Activated T-cell treated with anti-CD3 and anti-CD28 coated beads, Interleukin-2, amount 50 U/mL, for 24 hours (primary cell): ENCODE data around the gene STPG4.
A peak's percentile ranks its signal among the peaks of the same experiment; 100 is the strongest.
"Not testable (repeated sequence)": the region's sequence is repeated elsewhere in the genome, so short reads cannot be mapped to it uniquely, and the experiment has no call there.

Experiments used
- DNase-seq: peaks from one replicate; pipeline ENCODE4 v3.0.0-alpha.2; 2020
- H3K27ac Mint-ChIP-seq: 2 replicates; pipeline ENCODE4 v1.8.0; 2020; ENCODE audit warnings: mild to moderate bottlenecking, mixed read lengths
- H3K27me3 Mint-ChIP-seq: 2 replicates; pipeline ENCODE4 v1.8.0; 2020; ENCODE audit warnings: mixed read lengths
- H3K36me3 Mint-ChIP-seq: 2 replicates; pipeline ENCODE4 v1.8.0; 2020; ENCODE audit warnings: low read depth, mixed read lengths
- H3K4me1 Mint-ChIP-seq: 2 replicates; pipeline ENCODE4 v1.8.0; 2020; ENCODE audit warnings: low read depth, mixed read lengths
- H3K4me3 Mint-ChIP-seq: 2 replicates; pipeline ENCODE4 v1.8.0; 2020; ENCODE audit warnings: mild to moderate bottlenecking, moderate library complexity, mixed read lengths
- H3K9me3 Mint-ChIP-seq: 2 replicates; pipeline ENCODE4 v1.8.0; 2020; ENCODE audit warnings: mixed read lengths

STPG4 gene

GRCh38 chr2:47181176-47181575 is 26.1 kb upstream of the STPG4 start:
- Mint-ChIP-seq H3K4me1 (peaks cover 11% of the 10 kb centered on the region), H3K9me3 (no peaks in the 10 kb centered on the region), H3K36me3 (peaks cover 4% of the 10 kb centered on the region), H3K27ac (no peak overlapping the region), H3K4me3 (no peak overlapping the region), H3K27me3 (no peaks in the 10 kb centered on the region)
- no peak for DNase-seq

GRCh38 chr2:47180531-47180930 is 25.4 kb upstream of the STPG4 start:
- Mint-ChIP-seq H3K36me3 (peaks cover 8% of the 10 kb centered on the region), H3K4me1 (peaks cover 11% of the 10 kb centered on the region), H3K27me3 (no peaks in the 10 kb centered on the region), H3K9me3 (no peaks in the 10 kb centered on the region), H3K4me3 (no peak overlapping the region), H3K27ac (no peak overlapping the region)
- no peak for DNase-seq

GRCh38 chr2:47179388-47179787 is 24.3 kb upstream of the STPG4 start:
- Mint-ChIP-seq H3K27me3 (no peaks in the 10 kb centered on the region), H3K9me3 (no peaks in the 10 kb centered on the region), H3K4me3 (no peak overlapping the region), H3K36me3 (peaks cover 19% of the 10 kb centered on the region), H3K4me1 (peaks cover 11% of the 10 kb centered on the region), H3K27ac (no peak overlapping the region)
- DNase-seq, result no peak

- Mint-ChIP-seq H3K27ac (no peak overlapping the region), H3K36me3 (peaks cover 30% of the 10 kb centered on the region), H3K27me3 (no peaks in the 10 kb centered on the region), H3K4me1 (peaks cover 22% of the 10 kb centered on the region), H3K4me3 (no peak overlapping the region), H3K9me3 (no peaks in the 10 kb centered on the region)
- no peak for DNase-seq
Observed at GRCh38 chr2:47178341-47178740, 23.2 kb upstream of the STPG4 start.

GRCh38 chr2:47177043-47177565 is 22.0 kb upstream of the STPG4 start:
- Mint-ChIP-seq H3K4me1 (peaks cover 33% of the 10 kb centered on the region), H3K27ac (peak overlapping the region; percentile 99), H3K27me3 (no peaks in the 10 kb centered on the region), H3K4me3 (peak overlapping the region; percentile 99), H3K9me3 (no peaks in the 10 kb centered on the region), H3K36me3 (peaks cover 41% of the 10 kb centered on the region)
- DNase-seq, result no peak

GRCh38 chr2:47174733-47175361 is 19.7 kb upstream of the STPG4 start:
- peak overlapping the region; percentile 95 for H3K27ac Mint-ChIP-seq
- DNase-seq, result no peak
- H3K36me3 Mint-ChIP-seq, result peaks cover 64% of the 10 kb centered on the region
- H3K27me3 Mint-ChIP-seq, result no peaks in the 10 kb centered on the region
- peaks cover 50% of the 10 kb centered on the region for H3K4me1 Mint-ChIP-seq
- H3K9me3 Mint-ChIP-seq, result no peaks in the 10 kb centered on the region
- peak overlapping the region; percentile 95 for H3K4me3 Mint-ChIP-seq

- Mint-ChIP-seq H3K4me1 (peaks cover 54% of the 10 kb centered on the region), H3K27ac (peak overlapping the region; percentile 95)
Observed at GRCh38 chr2:47173986-47174732, 19.1 kb upstream of the STPG4 start.

GRCh38 chr2:47172922-47173695 is 18.0 kb upstream of the STPG4 start:
- Mint-ChIP-seq H3K4me1 (peaks cover 61% of the 10 kb centered on the region), H3K4me3 (peak overlapping the region; percentile 95), H3K27ac (peak overlapping the region; percentile 95), H3K9me3 (no peaks in the 10 kb centered on the region), H3K27me3 (no peaks in the 10 kb centered on the region), H3K36me3 (peaks cover 79% of the 10 kb centered on the region)
- DNase-seq, result no peak

More at GRCh38 chr2:47173986-47174732, 19.1 kb upstream of the STPG4 start:
- no peak for DNase-seq
- H3K4me3 Mint-ChIP-seq, result peak overlapping the region; percentile 95
- H3K9me3 Mint-ChIP-seq, result no peaks in the 10 kb centered on the region
- H3K27me3 Mint-ChIP-seq, result no peaks in the 10 kb centered on the region
- H3K36me3 Mint-ChIP-seq, result peaks cover 69% of the 10 kb centered on the region

GRCh38 chr2:47172156-47172921 is 17.2 kb upstream of the STPG4 start:
- Mint-ChIP-seq H3K36me3 (peaks cover 85% of the 10 kb centered on the region), H3K27ac (peak overlapping the region; percentile 95), H3K4me1 (peaks cover 60% of the 10 kb centered on the region), H3K4me3 (peak overlapping the region; percentile 95), H3K9me3 (no peaks in the 10 kb centered on the region), H3K27me3 (no peaks in the 10 kb centered on the region)
- DNase-seq, result no peak

GRCh38 chr2:47169784-47170183 is 14.7 kb upstream of the STPG4 start:
- Mint-ChIP-seq H3K9me3 (no peaks in the 10 kb centered on the region), H3K4me1 (peaks cover 73% of the 10 kb centered on the region), H3K27ac (peak overlapping the region; percentile 28), H3K27me3 (no peaks in the 10 kb centered on the region), H3K4me3 (no peak overlapping the region), H3K36me3 (peaks cover 91% of the 10 kb centered on the region)
- no peak for DNase-seq

- H3K36me3 Mint-ChIP-seq, result peaks cover 89% of the 10 kb centered on the region
- H3K27ac Mint-ChIP-seq, result peak overlapping the region; percentile 40
- H3K4me3 Mint-ChIP-seq, DNase-seq, H3K27me3 Mint-ChIP-seq, H3K9me3 Mint-ChIP-seq: not testable (repeated sequence)
- peaks cover 73% of the 10 kb centered on the region for H3K4me1 Mint-ChIP-seq
Observed at GRCh38 chr2:47168895-47169294, 13.8 kb upstream of the STPG4 start.

- DNase-seq, result no peak
- Mint-ChIP-seq H3K36me3 (peaks cover 89% of the 10 kb centered on the region), H3K9me3 (no peaks in the 10 kb centered on the region), H3K4me3 (no peak overlapping the region), H3K27me3 (no peaks in the 10 kb centered on the region), H3K4me1 (peaks cover 66% of the 10 kb centered on the region), H3K27ac (no peak overlapping the region)
Observed at GRCh38 chr2:47167149-47167548, 12.0 kb upstream of the STPG4 start.

GRCh38 chr2:47165001-47165555 is 10.0 kb upstream of the STPG4 start:
- H3K27ac Mint-ChIP-seq, result peak overlapping the region; percentile 34
- no peak overlapping the region for H3K4me3 Mint-ChIP-seq
- peaks cover 51% of the 10 kb centered on the region for H3K4me1 Mint-ChIP-seq
- DNase-seq, result no peak
- H3K36me3 Mint-ChIP-seq, result peaks cover 87% of the 10 kb centered on the region
- H3K27me3 Mint-ChIP-seq, result no peaks in the 10 kb centered on the region
- no peaks in the 10 kb centered on the region for H3K9me3 Mint-ChIP-seq

- Mint-ChIP-seq H3K4me1 (peaks cover 35% of the 10 kb centered on the region), H3K4me3 (no peak overlapping the region), H3K27ac (peak overlapping the region; percentile 76)
Observed at GRCh38 chr2:47162780-47163179, 7.7 kb upstream of the STPG4 start.

More at GRCh38 chr2:47162780-47163179, 7.7 kb upstream of the STPG4 start:
- no peak for DNase-seq
- H3K36me3 Mint-ChIP-seq, result peaks cover 90% of the 10 kb centered on the region
- H3K27me3 Mint-ChIP-seq, result no peaks in the 10 kb centered on the region
- no peaks in the 10 kb centered on the region for H3K9me3 Mint-ChIP-seq
